Measurements from ENCODE around the gene HAPLN1. TPM values are rescaled to one million over a fixed set of nuclear protein-coding genes. Genes with fewer than 3 reads are reported as not detected.

Gene HAPLN1
- total and polyA plus RNA-seq, 2 of the 8 experiments (the other 6 are each of a cell fraction or from before 2014, with no cell fraction given): 0.56 to 2.1 TPM

GRCh38 chr5:83688281-83688680 lies 32.4 kb downstream of the HAPLN1 start (continued):
- no peak for TF ChIP-seq E2F6 (IDR thresholded peaks at IDR 0.05)
- no peak for TF ChIP-seq KDM5A (IDR thresholded peaks at IDR 0.05; ENCODE audit: low read length)
- TF ChIP-seq RFX5 (IDR thresholded peaks at IDR 0.05; ENCODE audit: borderline replicate concordance, low read depth, low read length): no peak
- no peak for TF ChIP-seq SUZ12 (IDR thresholded peaks at IDR 0.05; ENCODE audit: low read length)
- no peak for TF ChIP-seq CHD7 (IDR thresholded peaks at IDR 0.05; ENCODE audit: insufficient replicate concordance, low read length)
